ENCODE data around the gene TMEM222.

TMEM222 gene

DNA sequence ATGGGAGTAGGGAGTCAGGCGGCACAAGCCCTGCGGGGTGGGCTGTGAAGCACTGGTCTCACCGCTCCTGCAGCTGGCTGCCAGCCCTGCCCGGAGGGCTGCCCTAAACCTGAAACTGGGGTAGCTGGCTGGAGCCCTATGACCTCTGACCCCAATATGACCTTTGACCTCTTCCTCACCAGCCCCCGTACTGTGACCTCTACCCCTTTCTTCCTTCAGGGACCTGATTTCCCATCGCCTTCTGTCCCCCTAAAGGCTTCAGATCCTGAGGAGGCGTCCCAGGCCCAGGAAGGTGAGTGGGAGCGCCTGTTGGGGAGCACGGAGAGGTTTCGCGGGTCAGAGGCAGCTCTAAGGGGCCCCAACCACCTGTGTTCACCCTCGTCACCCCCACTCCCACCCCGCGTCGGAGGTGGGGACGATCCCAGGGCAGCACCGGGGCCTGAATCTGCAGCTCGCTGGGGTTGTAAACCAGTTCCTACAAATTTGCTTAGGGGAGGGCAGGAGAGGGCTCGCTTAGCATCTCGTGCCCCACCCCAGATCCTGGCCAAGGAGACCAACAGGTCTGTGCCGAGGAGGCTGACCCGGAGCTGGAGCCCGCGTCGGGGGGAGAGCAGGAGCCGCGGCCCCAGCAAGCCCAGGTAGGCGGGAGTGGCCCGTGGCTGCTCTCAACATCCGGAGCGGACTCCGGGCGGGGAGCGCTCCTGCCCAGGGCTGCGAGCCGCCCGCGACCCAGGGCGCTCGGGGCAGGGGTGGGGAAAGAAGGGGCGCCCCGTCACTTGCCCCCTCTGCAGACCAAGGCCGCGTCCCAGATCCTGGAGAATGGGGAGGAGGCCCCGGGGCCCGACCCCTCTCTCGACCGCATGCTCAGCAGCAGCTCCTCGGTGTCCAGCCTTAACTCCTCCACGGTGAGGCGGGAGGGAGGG is 27.2 kb downstream of the TMEM222 start:
- TF ChIP-seq MYC (IDR thresholded peaks at IDR 0.05; ENCODE audit: low read depth, low read length): no peak
- TF ChIP-seq, protein P1, sequence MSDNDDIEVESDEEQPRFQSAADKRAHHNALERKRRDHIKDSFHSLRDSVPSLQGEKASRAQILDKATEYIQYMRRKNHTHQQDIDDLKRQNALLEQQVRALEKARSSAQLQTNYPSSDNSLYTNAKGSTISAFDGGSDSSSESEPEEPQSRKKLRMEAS (IDR thresholded peaks at IDR 0.05; ENCODE audit: low read depth, low read length): no peak
- TF ChIP-seq, protein P2, sequence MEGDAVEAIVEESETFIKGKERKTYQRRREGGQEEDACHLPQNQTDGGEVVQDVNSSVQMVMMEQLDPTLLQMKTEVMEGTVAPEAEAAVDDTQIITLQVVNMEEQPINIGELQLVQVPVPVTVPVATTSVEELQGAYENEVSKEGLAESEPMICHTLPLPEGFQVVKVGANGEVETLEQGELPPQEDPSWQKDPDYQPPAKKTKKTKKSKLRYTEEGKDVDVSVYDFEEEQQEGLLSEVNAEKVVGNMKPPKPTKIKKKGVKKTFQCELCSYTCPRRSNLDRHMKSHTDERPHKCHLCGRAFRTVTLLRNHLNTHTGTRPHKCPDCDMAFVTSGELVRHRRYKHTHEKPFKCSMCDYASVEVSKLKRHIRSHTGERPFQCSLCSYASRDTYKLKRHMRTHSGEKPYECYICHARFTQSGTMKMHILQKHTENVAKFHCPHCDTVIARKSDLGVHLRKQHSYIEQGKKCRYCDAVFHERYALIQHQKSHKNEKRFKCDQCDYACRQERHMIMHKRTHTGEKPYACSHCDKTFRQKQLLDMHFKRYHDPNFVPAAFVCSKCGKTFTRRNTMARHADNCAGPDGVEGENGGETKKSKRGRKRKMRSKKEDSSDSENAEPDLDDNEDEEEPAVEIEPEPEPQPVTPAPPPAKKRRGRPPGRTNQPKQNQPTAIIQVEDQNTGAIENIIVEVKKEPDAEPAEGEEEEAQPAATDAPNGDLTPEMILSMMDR (IDR thresholded peaks at IDR 0.05; ENCODE audit: low read depth, low read length): no peak
- TF ChIP-seq POLR2A (IDR thresholded peaks at IDR 0.05; ENCODE audit: extremely low read depth, insufficient read length): no peak
- no peak for DNase-seq (ENCODE audit: low read depth)
- H3K4me3 ChIP-seq (ENCODE audit: low read depth, low read length): no peak overlapping the region

DNA sequence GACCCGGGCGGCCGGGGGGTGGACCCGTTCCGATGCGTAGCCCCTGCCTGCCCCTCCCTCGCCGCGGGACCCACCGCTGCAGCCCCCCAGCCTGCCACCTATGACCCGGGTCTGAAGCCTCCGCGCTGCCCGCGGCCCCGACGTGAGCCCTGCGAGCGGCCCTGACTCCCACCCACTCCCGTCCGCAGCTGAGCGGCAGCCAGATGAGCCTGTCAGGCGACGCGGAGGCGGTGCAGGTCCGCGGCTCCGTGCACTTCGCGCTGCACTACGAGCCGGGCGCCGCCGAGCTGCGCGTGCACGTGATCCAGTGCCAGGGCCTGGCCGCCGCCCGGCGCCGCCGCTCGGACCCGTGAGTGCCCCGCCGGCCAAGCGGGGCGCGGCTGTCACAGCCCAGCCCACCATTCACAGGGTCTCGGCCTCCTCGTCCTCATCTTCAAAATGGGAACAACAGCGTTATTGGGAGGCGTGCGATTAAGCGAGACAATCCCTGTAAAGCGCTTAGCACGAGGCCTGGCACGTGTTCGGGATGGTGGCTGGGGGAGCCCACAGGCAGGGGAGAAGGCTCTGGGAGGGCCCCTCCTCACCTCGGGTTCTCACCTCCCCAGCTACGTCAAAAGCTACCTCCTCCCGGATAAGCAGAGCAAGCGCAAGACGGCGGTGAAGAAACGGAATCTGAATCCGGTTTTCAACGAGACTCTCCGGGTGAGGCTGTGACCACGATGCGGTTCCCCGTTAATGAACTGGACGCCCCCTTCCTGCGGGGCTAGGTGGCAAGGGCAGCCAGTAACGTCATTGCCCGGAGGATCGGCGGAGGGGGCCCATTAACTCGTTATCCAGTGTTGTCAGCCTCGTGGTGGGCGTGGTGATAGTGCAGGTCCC is 28.1 kb downstream of the TMEM222 start:
- no peak overlapping the region for H3K4me3 ChIP-seq (ENCODE audit: low read depth, low read length)
- DNase-seq (ENCODE audit: low read depth): no peak
- TF ChIP-seq, protein P1 (IDR thresholded peaks at IDR 0.05; ENCODE audit: low read depth, low read length): no peak
- TF ChIP-seq MYC (IDR thresholded peaks at IDR 0.05; ENCODE audit: low read depth, low read length) (no peak), POLR2A (IDR thresholded peaks at IDR 0.05; ENCODE audit: extremely low read depth, insufficient read length) (no peak)
- TF ChIP-seq, protein P2 (IDR thresholded peaks at IDR 0.05; ENCODE audit: low read depth, low read length): no peak

DNA sequence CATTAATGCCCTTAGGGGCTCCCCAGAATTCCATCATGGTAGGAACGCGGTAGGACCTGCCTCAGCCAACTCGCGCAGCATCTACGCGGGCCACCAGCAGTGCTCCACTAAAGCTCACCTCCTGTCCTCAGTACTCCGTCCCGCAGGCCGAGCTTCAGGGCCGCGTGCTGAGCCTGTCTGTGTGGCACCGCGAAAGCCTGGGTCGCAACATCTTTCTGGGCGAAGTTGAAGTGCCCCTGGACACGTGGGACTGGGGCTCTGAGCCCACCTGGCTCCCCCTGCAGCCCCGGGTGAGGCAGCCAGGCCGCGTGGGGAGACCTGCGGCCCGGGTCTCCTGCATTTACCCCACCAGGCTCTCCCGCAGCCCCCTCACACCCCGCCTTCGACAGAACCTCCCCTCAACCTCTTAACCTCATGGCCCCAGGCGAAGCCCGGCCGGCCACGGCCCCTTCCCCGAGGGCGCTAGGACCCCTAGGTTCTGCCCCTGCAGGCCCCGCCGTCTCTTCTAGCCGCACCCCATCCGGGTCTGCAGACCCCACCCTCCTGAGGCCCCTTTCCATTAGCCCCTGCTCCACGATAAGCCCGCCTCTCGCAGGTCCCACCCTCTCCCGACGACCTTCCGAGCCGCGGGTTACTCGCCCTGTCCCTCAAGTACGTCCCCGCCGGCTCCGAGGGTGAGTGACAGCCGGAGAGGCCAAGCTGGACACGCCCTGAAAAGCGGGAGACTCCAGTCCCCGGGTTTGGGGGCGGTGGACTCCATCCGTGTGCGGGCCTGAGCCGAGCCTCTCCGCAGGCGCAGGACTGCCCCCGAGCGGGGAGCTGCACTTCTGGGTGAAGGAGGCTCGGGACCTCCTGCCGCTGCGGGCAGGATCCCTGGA is 28.9 kb downstream of the TMEM222 start:
- TF ChIP-seq MYC (IDR thresholded peaks at IDR 0.05; ENCODE audit: low read depth, low read length): no peak
- TF ChIP-seq POLR2A (IDR thresholded peaks at IDR 0.05; ENCODE audit: extremely low read depth, insufficient read length): no peak
- TF ChIP-seq, protein P2 (IDR thresholded peaks at IDR 0.05; ENCODE audit: low read depth, low read length): no peak
- TF ChIP-seq, protein P1 (IDR thresholded peaks at IDR 0.05; ENCODE audit: low read depth, low read length): no peak
- DNase-seq (ENCODE audit: low read depth): no peak
- no peak overlapping the region for H3K4me3 ChIP-seq (ENCODE audit: low read depth, low read length)

DNA sequence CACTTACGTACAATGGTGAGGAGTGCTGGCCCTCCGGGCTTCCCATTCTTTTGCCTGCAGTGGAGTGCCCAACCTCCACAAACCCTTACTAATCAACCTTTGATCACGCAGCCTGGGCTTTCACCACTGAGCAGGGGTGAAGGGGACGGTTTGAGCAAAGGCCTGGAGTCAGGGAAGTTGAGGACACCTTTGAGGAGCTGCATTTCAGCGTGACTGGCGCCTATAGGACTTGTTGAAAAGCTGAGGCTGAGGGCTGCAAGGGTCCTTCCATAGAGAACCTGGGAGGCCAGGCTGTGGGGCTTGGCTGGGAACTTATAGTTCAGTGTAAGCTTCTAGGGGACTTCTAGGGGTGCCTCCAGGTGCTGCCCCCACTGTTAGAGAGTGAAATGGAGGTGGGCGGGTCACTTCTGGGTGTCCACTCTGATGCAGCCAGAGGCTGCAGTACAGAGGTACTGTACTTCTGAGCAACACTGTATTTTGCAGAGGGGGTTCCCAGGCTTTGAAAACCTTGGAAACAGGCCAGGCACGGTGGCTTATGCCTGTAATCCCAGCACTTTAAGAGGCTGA is 29.7 kb downstream of the TMEM222 start:
- no peak for DNase-seq (ENCODE audit: low read depth)
- H3K4me3 ChIP-seq (ENCODE audit: low read depth, low read length): no peak overlapping the region
- TF ChIP-seq, protein P1 (IDR thresholded peaks at IDR 0.05; ENCODE audit: low read depth, low read length): no peak
- no peak for TF ChIP-seq POLR2A (IDR thresholded peaks at IDR 0.05; ENCODE audit: extremely low read depth, insufficient read length)
- TF ChIP-seq MYC (IDR thresholded peaks at IDR 0.05; ENCODE audit: low read depth, low read length): no peak
- TF ChIP-seq, protein P2 (IDR thresholded peaks at IDR 0.05; ENCODE audit: low read depth, low read length): no peak

DNA sequence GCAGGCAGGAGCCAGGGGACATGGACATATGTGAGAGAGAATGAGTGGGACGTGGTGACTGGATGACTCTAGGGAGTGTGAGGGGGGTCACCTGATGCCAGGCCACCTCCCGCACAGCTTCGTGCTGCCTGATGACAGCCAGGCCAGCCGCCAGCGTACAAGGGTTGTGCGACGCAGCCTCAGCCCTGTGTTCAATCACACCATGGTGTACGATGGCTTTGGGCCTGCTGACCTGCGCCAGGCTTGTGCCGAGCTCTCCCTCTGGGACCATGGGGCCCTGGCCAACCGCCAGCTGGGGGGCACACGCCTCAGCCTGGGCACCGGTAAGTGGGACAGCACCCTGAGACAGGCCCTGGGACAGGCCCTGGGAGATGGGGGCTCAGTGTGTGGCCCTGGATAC is 31.2 kb downstream of the TMEM222 start:
- no peak for DNase-seq (ENCODE audit: low read depth)
- TF ChIP-seq MYC (IDR thresholded peaks at IDR 0.05; ENCODE audit: low read depth, low read length) (no peak), POLR2A (IDR thresholded peaks at IDR 0.05; ENCODE audit: extremely low read depth, insufficient read length) (no peak)
- TF ChIP-seq, protein P2 (IDR thresholded peaks at IDR 0.05; ENCODE audit: low read depth, low read length): no peak
- TF ChIP-seq, protein P1 (IDR thresholded peaks at IDR 0.05; ENCODE audit: low read depth, low read length): no peak
- no peak overlapping the region for H3K4me3 ChIP-seq (ENCODE audit: low read depth, low read length)
